GM19239 (cell line): Measurements from ENCODE around the gene VCX2.
"Not testable (repeated sequence)": the region's sequence is repeated elsewhere in the genome, so short reads cannot be mapped to it uniquely, and the experiment has no call there.

Experiments used
- DNase-seq: peaks from one replicate; pipeline ENCODE4 v3.0.0; 2011; ENCODE audit warnings: low spot score; ENCODE audit not compliant: insufficient read length
- FAIRE-seq: peaks from 2 replicates; lab custom pipeline; 2011; peaks lifted over from hg19 to GRCh38; lab: Jason Lieb, UNC

VCX2 gene

GRCh38 chrX:8171169-8171568 lies at the start of gene VCX2:
Gene VCX2, minus strand, starts transcription at chrX:8171267. Its CDS starts 624 bp downstream, at chrX:8170643.
- not testable (repeated sequence) for DNase-seq, FAIRE-seq

GRCh38 chrX:8204943-8205342 lies 33.9 kb upstream of the VCX2 start:
- no peak for DNase-seq
- FAIRE-seq: no peak

GRCh38 chrX:8204169-8204935 lies 33.3 kb upstream of the VCX2 start:
- DNase-seq (no peak), FAIRE-seq (no peak)

GRCh38 chrX:8201896-8202331 lies 30.8 kb upstream of the VCX2 start:
- FAIRE-seq: no peak
- DNase-seq: no peak

GRCh38 chrX:8196776-8197175 lies 25.7 kb upstream of the VCX2 start:
- DNase-seq (no peak), FAIRE-seq (no peak)

GRCh38 chrX:8194216-8194615 lies 23.1 kb upstream of the VCX2 start:
- FAIRE-seq: no peak
- DNase-seq: no peak

GRCh38 chrX:8192276-8192675 lies 21.2 kb upstream of the VCX2 start:
- no peak for FAIRE-seq
- no peak for DNase-seq

- no peak for FAIRE-seq
- DNase-seq: no peak
Measured at GRCh38 chrX:8191022-8191421, 20.0 kb upstream of the VCX2 start.

- FAIRE-seq: no peak
- DNase-seq: no peak
Measured at GRCh38 chrX:8190341-8190830, 19.3 kb upstream of the VCX2 start.

GRCh38 chrX:8189096-8189830 lies 18.2 kb upstream of the VCX2 start:
- FAIRE-seq: no peak
- DNase-seq: no peak

GRCh38 chrX:8183346-8183745 lies 12.3 kb upstream of the VCX2 start:
- FAIRE-seq: peak; percentile 21
- DNase-seq: no peak

GRCh38 chrX:8179656-8180055 lies 8.6 kb upstream of the VCX2 start:
- no peak for DNase-seq
- no peak for FAIRE-seq

- not testable (repeated sequence) for DNase-seq, FAIRE-seq
Measured at GRCh38 chrX:8154011-8154410, 17.1 kb downstream of the VCX2 start.

GRCh38 chrX:8147226-8147625 lies 23.8 kb downstream of the VCX2 start:
- no peak for FAIRE-seq
- DNase-seq: no peak

GRCh38 chrX:8144925-8145324 lies 26.1 kb downstream of the VCX2 start:
- no peak for FAIRE-seq
- DNase-seq: no peak

GRCh38 chrX:8141896-8142295 lies 29.2 kb downstream of the VCX2 start:
- FAIRE-seq (no peak), DNase-seq (no peak)

- no peak for DNase-seq
- FAIRE-seq: no peak
Measured at GRCh38 chrX:8140986-8141744, 29.9 kb downstream of the VCX2 start.

- DNase-seq: no peak
- no peak for FAIRE-seq
Measured at GRCh38 chrX:8139716-8140115, 31.4 kb downstream of the VCX2 start.

- FAIRE-seq (no peak), DNase-seq (no peak)
Measured at GRCh38 chrX:8138252-8138651, 32.8 kb downstream of the VCX2 start.

GRCh38 chrX:8126648-8127047 lies 44.4 kb downstream of the VCX2 start:
- DNase-seq (no peak), FAIRE-seq (no peak)

- FAIRE-seq (no peak), DNase-seq (no peak)
Measured at GRCh38 chrX:8126092-8126491, 45.0 kb downstream of the VCX2 start.
